Adipose tissue (tissue), 3 donors: ENCODE data around the gene AOC2. TPM values are rescaled to one million over a fixed set of nuclear protein-coding genes. Genes with fewer than 3 reads are reported as not detected.
"Not testable (repeated sequence)": the region's sequence is repeated elsewhere in the genome, so short reads cannot be mapped to it uniquely, and the experiment has no call there.

Experiments
- H3K27ac ChIP-seq: one replicate; pipeline ENCODE4 v1.5.1; 2013; ENCODE audit warnings: low read depth, low read length
- WGBS, 3 donors: extraction: QIAGEN DNeasy Blood & Tissue Kit; methylation state at CpG; one replicate each; pipeline ENCODE4 v1.1.7; 2013; 5-methylcytosine and 5-hydroxymethylcytosine counted together
- polyA plus RNA-seq, 3 donors: library from polyadenylated mRNA; stranded (reverse); fragments of 200-250 nt; gene quantifications; one replicate each; pipeline ENCODE4 v1.2.3, GENCODE V29; 2013
- donor health status: healthy with polysubstance abuse.
- donor health status: Bipolar disorder and iron deficiency.
- donor health status: healthy.

Gene AOC2
- polyA plus RNA-seq, 3 donors = 2.0 to 8.9 (median 3.1) TPM

DNA sequence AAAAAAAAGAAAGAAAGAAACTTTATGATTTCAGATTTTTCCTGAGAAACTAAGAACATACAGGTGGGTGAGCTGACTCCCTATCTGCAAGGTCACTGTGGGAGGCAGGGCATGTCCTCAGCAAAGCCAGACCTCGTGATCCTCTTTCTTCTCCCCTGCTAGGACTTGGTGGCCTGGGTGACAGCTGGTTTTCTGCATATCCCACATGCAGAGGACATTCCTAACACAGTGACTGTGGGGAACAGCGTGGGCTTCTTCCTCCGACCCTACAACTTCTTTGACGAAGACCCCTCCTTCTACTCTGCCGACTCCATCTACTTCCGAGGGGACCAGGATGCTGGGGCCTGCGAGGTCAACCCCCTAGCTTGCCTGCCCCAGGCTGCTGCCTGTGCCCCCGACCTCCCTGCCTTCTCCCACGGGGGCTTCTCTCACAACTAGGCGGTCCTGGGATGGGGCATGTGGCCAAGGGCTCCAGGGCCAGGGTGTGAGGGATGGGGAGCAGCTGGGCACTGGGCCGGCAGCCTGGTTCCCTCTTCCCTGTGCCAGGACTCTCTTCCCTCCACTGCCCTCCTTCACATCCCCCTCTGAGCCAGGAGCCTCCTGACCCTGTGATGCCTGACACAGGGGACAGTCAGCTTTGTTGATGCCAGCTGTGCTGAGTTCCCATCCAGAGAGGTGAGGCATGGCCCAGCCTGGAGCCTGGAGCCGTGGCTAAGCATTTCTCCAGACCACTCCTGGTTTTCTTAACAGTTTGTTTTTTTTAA lies 29.7 kb downstream of the AOC2 start:
- 84 to 92% (median 90%) methylated on average over 6 to 8 of the region's 12 CpGs for WGBS, 3 donors
- H3K27ac ChIP-seq = not testable (repeated sequence)

DNA sequence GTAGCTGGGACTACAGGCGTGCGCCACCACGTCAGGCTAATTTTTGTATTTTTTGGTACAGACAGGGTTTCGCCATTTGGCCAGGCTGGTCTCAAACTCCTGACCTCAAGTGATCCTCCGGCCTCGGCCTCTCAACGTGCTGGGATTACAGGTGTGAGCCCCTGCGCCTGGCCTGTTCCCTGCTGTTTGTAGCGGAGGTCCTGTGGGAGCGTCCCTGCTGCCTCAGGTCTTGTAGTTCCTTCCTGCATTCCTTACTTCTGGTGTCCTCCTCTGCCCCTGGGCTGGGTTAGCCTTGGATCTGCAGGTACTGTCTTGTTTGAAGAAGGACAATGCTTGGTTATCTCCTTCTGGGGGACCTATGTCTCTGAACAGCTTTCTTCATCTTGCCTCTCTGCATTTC lies 32.7 kb downstream of the AOC2 start:
- no peak overlapping the region for H3K27ac ChIP-seq
- WGBS, 3 donors = 94 to 97% (median 96%) methylated on average over 10 of the region's 10 CpGs

DNA sequence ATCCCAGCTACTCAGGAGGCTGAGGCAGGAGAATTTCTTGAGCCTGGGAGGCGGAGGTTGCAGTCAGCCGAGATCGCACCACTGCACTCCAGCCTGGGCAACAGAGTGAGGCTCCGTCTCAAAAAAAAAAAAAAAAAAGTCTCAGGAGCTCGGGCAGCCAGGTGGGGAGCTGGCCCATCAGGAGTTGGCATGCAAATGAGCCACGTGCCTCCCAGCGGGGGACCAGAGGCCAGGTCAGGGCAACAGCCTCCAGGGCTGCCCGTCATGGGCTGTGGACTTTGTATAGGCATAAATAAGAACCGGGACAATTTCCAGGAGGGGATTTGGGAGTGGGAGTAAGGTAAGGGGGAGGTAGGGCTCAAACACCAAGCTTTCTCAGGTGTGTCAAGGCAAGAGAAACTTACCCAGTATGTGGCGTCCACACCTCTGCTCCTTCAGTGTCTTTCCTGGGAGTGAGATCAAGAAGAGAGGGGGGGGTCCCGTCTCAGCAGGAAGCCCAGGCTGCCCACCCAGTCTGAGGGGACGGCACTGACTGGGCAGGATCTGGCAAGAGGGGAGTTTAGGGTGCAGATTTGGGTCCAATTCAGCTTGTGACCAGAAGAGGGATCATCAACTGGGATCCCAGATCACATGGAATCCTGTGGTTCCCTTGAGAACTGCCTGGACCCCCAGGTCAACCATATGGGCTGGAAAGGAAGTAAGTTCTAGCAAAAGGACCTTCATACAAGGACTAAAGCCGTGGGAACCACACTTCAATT lies 33.9 kb downstream of the AOC2 start:
- WGBS, 3 donors = 48 to 71% (median 65%) methylated on average over 13 of the region's 13 CpGs
- no peak overlapping the region for H3K27ac ChIP-seq

DNA sequence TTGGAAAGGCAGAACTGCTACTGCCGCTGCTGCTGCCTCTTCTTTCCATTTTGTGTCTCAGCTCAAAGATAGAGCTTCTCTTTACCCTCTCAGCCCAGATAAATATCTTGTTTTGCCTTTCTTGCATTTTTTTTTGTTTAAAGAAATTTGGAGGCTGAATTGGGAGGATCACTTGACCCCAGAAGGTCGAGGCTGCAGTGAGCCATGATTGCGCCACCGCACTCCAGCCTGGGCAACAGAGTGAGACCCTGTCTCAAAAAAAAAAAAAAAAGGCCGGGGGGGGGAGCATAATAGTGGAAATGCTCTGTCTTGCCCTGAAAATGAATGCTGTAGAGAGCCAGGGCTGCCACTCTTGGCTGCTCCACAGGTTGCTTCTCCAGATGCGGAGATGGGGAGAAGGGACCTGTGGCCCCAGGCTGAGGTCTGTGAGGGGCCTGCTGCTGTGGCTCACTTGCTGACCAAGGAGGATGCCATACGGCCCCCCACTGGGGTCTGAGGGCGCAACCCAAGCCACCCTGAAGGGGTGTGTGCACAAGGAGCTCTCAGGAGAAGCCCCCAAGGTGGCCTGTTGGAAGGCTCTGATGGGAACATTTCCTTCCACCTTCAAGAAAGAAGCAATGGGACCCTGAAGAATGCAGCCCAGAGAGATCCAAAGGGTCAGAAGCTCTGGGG lies 34.7 kb downstream of the AOC2 start:
- H3K27ac ChIP-seq = no peak overlapping the region
- 83 to 84% (median 84%) methylated on average over 8 of the region's 8 CpGs for WGBS, 3 donors

DNA sequence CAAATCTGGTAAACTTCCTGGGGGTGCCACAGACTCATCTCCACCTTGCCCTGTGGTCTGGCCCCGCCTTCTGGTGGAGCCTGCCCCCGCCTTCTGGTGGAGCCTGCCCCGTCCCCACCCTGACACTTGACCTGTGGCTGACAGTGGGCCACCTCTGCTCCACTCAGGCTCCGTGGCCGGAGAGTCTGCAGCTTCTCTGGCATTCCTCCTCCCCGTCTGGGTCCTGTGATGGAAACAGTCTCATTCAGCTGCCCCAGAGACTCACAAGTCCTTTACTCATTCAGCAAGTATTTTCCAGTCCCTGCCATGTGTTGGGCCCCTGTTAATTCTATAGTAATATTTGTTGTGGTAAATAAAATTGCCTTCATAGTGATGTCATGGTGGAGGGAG lies 35.2 kb downstream of the AOC2 start:
- H3K27ac ChIP-seq = no peak overlapping the region
- WGBS, 3 donors = 60 to 84% (median 69%) methylated on average over 6 of the region's 6 CpGs

DNA sequence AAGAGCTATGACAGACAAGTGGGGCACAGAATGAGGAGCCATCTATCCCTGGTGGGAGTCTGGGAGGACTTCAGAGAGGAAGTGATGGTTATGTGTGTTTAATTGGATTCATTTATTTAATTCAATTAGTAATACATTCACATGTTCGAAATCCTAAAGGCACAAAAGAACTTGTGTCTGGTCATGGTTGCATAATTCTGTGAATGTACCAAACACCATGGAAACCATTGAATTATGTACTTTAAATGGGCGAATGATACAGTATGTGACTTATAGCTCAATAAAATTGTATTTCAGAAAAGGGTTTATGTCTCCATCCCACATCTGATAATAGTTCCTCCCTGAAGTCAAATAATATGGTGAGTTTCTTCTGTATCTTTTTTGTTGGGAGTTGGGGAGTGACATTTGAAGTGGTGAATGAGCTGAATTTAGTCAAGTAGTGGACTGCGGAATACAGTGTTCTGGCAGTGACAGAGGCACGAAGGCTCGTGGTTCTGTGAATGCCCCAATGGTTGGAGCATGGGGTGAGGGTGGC lies 36.5 kb downstream of the AOC2 start:
- 83 to 90% (median 85%) methylated on average over 5 of the region's 5 CpGs for WGBS, 3 donors
- no peak overlapping the region for H3K27ac ChIP-seq

DNA sequence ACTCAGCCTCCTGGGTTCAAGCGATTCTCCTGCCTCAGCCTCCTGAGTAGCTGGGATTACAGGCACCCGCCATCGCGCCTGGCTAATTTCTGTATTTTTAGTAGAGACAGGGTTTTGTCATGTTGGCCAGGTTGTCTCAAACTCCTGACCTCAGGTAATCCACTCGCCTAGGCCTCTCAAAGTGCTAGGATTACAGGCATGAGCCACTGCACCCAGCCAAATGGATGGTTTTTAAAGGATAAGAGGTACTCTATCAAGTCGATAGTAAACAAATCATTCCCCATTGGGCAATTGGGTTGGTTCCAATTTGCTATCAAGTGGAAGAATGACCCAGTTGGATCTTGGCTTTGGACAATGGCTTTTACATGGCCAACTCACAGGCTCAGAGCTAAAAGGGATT lies 37.3 kb downstream of the AOC2 start:
- 89 to 95% (median 91%) methylated on average over 6 of the region's 6 CpGs for WGBS, 3 donors
- not testable (repeated sequence) for H3K27ac ChIP-seq

DNA sequence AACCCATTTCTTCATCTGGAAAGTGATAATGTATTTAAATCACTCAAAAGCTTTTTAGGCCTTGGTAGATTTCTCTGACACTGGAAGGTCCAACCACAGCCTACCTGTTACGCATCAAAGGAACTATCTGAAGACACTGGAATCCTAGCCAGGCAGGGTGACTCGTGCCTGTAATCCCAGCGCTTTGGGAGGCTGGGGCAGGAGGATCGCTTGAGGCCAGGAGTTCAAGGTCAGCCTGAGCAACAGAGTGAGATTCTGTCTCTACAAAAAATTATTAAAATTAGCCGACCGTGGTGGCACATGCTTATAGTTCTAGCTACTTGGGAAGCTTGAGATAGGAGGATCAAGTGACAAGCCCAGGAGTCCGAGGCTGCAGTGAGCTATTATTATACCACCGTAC lies 37.8 kb downstream of the AOC2 start:
- no peak overlapping the region for H3K27ac ChIP-seq
- WGBS, 3 donors = 91 to 95% (median 92%) methylated on average over 8 of the region's 8 CpGs

DNA sequence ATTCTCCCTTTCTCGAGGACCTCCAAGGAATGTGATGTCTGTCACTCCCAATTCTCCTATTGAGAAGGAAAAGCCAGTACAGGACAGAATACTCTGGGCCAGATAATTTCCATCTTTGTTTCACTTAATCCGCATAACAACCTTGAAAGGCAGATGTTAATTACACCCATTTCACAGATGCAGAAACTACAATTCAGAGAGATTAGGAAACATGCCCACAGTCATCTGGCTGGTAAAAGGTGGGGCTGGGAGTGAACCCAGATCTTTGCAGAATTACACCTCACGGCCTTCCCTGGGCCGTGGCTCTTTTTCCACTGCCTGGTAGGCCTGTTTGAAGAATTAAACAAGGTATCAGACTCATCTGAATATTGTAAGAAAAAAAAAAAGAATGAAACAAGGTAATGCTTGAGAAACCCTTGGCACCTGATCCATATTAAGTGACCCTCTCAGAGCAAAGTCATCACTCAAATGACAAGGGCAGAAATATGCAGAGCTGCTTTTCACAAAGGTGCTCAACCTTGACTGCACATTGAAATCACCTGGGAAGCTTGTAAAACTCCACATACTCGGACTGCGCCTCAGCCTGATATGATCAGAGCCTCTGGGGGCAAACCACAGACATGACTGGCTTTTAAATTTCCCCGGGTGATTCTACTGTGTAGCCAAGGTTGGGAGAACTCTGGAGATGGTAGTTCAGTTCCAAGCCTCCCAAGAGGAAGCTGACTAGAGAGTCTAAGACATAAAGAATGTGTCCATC lies 39.6 kb downstream of the AOC2 start:
- WGBS, 3 donors = 83 to 88% (median 85%) methylated on average over 7 of the region's 7 CpGs
- H3K27ac ChIP-seq = no peak overlapping the region

DNA sequence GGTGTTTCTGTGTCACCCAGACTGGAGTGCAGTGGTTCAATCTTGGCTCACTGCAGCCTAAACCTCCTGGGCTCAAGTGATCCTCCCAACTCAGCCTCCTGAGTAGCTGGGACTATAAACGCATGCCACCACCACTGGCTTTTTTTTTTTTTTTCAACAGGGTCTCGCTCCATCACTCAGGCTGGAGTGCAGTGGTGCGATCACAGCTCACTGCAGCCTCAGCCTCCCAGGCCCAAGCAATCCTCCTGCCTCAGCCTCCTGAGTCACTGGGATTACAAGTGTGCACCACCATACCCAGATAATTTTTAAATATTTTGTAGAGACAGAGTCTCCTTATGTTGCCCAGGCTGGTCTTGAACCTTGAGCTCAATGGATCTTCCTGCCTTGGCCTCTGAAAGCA lies 41.4 kb downstream of the AOC2 start:
- H3K27ac ChIP-seq = not testable (repeated sequence)
- 92 to 96% (median 93%) methylated on average over 3 of the region's 3 CpGs for WGBS, 3 donors

DNA sequence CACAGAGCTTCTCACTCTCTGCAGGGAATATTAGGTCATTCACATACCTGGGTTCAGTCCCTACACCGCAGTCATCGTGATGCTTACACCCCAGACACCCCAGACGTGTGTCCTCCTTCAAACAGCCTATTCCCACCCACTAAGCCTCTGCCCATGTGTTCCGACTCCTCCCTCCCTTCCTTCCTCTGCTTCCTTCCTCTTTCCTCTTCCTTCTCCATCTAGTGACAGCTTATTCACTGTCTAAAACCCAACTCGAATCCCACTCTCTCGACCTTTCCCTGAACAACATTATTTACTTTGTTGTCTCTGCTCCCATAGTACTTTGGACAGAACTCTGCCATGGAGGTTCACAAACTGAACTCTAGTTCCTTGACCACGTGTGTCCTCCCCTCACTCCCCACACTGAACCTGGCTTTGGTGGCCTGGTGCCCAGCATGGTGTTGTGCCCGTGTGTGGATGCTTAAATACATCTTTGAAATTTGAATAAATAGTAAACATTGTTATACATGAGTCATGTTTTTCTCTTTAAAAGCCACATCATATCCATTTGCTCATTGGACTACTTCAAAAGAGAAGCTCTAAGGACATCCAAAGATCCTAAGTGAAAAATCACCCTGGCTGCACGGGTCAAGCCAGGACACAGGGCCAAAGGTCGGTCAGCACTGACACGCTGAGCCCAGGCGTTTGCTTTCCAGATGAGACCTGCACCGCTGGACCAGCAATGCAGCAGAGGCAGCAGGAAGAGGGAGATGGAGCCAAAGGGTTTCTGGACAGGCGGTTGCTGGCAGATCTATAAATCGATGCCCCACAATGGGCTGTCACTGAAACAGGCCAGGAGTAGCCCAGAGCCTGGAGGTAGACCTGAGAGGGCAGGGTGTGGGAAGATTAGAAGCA lies 42.1 kb downstream of the AOC2 start:
- H3K27ac ChIP-seq = no peak overlapping the region
- 42 to 54% (median 49%) methylated on average over 15 of the region's 15 CpGs for WGBS, 3 donors

DNA sequence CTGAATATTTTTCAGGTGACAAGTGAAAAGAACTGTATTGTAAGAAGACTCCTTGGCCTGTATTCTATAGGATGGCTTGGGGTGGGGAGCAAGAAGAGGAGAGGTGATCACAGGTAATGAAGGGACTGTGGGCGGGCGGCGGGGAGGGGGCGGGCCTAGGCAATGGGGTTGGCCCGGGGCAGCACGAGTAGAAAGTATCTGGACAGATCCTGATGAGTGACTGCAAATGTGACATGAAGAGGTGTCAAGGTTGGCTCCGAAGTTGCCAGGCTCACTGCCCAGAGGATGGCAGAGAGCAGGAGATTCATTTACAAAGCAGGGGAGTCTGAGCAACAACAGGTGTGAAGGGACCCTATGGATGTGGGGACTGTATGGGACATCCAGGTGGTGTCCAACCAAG lies 45.4 kb downstream of the AOC2 start:
- H3K27ac ChIP-seq = no peak overlapping the region
- 93 to 95% (median 93%) methylated on average over 7 of the region's 7 CpGs for WGBS, 3 donors

DNA sequence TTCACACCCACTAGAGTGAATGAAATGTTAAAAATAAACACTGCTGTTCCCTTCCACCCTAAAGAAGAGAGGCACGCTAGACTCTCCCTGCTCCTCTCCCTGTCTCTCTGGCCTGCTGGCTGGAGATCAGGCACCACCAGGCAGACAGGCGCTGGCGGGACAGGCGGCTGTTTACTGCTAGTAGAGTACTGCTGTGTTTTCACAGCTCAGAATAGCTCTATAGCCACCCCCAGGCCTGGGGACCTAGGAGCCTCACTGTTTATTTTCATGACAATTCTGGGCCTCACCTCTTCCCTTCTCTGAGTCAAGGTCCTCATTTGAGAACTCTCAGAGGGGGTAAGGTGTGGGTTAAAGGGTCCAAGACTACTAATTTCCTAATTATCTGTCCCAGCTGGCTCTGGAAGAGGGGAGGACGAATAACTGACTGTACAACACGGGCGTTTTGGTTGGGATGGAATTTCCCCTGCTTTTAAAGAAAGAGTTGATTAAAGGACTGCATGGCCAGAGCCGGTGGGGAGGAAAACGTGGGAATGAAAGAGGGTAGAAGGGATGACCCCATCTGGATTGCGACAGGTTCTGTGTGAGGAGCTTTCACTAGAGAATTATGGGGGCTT lies 47.3 kb downstream of the AOC2 start:
- H3K27ac ChIP-seq = no peak overlapping the region
- 39 to 46% (median 42%) methylated on average over 10 of the region's 10 CpGs for WGBS, 3 donors

DNA sequence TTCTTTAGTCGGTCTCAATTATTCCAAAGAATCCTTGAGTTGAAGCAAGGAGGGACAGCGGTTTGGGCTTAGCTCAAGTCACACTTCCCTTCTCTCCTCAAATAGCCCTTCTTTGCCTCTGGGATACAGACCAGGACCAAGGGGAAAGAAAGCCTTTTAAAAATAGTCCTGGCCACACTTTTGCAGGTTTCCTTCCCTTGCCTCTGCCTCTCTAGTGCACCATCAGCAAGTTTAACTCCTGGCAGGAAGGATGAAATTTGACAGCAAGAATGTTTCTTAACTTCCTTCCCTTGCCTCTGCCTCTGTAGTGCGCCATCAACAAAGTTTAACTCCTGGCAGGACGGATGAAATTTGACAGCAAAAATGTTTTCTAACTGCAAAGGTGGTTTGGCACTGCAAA lies 49.0 kb downstream of the AOC2 start:
- no peak overlapping the region for H3K27ac ChIP-seq
- 13 to 42% (median 15%) methylated on average over 4 of the region's 4 CpGs for WGBS, 3 donors

DNA sequence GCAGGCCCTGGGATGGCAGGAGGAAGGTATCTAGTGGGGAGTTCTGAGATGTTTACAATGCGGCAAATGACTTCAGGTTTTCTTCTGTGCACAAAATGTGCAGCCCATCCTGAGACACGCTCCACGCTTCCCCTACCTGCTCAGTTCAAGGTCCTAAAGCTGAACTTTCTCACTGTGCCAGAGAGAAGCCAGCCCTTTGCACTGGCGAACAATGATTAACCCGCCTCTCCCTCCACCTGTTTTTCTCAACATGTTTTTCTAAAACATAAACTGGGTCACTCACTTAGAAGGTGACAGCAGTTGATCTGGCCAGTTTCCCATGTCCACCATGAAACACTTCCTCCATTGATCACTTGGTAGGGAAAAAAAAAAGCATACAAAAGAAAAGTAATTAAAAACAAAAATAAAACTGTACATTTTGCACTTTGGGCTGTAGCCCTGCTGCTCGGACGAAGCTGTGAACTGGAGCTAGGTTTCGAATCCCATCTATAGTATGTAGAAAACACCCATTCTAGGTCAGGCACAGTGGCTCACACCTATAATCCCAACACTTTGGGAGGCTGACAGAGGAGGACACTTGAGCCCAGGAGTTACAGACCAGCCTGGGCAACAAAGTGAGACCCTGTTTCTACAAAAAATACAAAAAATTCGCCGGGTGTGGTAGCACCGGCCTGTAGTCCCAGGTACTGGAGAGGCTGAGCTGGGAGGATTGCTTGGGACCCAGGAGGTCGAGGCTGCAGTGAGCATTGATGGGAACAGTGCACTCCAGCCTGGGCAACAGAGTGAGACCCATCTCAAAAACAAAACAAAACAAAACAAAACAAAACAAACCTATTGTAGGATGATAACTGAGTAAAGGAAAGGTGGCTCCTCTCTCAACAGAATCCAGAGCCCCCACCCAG lies 50.2 kb downstream of the AOC2 start:
- no peak overlapping the region for H3K27ac ChIP-seq
- WGBS, 3 donors = 37 to 77% (median 77%) methylated on average over 12 of the region's 12 CpGs

DNA sequence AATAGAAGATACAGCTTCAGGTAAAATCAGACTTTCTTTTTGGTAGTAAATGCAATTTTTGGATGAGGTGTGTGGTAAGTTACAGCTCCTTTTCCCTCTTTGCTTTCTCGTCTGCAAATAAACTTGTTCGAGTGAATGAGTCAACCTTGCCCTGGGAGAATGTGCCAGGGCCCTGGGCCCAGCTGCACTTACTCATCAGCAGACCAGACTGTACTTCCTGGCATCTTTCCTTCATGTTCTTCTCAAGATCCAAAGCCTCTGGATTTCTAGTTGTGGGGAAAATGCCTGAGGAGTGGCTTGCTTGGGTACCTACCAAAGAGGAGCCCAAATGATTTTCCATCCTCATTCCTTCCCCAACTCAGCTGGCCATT lies 50.8 kb downstream of the AOC2 start:
- H3K27ac ChIP-seq = no peak overlapping the region
- WGBS, 3 donors = 9 to 19% (median 18%) methylated on average over 2 of the region's 2 CpGs
